Urinary bladder (tissue), 4 donors: ENCODE results near the gene AMY1C. TPM values are rescaled to one million over a fixed set of nuclear protein-coding genes. Genes with fewer than 3 reads are reported as not detected.

Source experiments
- DNase-seq: peaks from one replicate; pipeline ENCODE4 v3.0.0-alpha.2; 2015; ENCODE audit errors: extremely low spot score
- H3K27ac ChIP-seq: one replicate; pipeline ENCODE4 v1.5.1; 2013; ENCODE audit warnings: low read depth, mild to moderate bottlenecking, moderate library complexity
- H3K36me3 ChIP-seq: one replicate; pipeline ENCODE4 v1.6.1; 2013; ENCODE audit warnings: mild to moderate bottlenecking, moderate library complexity; ENCODE audit not compliant: insufficient read depth
- H3K4me1 ChIP-seq: one replicate; pipeline ENCODE4 v1.6.1; 2013; ENCODE audit warnings: mild to moderate bottlenecking, moderate library complexity; ENCODE audit not compliant: insufficient read depth
- H3K4me3 ChIP-seq: one replicate; pipeline ENCODE4 v1.5.1; 2013; ENCODE audit warnings: low read depth, low read length
- WGBS: extraction: QIAGEN DNeasy Blood & Tissue Kit; methylation state at CpG from one replicate; pipeline ENCODE4 v1.1.7; 2013; 5-methylcytosine and 5-hydroxymethylcytosine counted together
- polyA plus RNA-seq: library from polyadenylated mRNA; stranded (reverse); fragments of 200-250 nt; gene quantifications from one replicate; pipeline ENCODE4 v1.2.3, GENCODE V29; 2013
- total RNA-seq: library from RNA; depleted of rRNA; stranded (reverse); fragments of >200 nt; gene quantifications from one replicate; pipeline ENCODE4 v1.2.3, GENCODE V29; 2014
- donor health status: healthy with polysubstance abuse.
- donor health status: healthy.

Gene AMY1C
- total and polyA plus RNA-seq, 2 donors = not detected

- DNase-seq = no peak
- 23% methylated on average over 1 of the region's 1 CpG for WGBS
These were observed 38.7 kb downstream of the AMY1C start for GRCh38 chr1:103788377-103788776.

DNA sequence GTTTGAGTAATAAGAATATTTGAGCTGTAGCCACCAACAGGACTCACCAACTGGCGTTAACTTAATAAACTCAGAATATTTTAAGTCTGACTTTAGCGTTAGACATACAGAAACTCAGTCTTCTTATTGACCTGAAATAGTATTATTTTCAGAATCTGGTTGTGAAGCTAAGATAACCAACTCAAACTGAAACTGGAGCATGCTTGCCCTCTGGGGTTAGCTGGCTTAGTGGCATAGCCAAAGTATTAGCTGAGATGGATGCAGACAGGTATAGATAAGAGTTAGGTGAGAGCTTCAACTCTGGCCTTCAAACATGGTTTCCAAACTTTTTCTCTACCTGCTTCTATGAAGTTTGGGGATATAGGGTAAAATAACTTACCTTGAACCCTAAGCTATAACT lies 40.5 kb downstream of the AMY1C start:
- Histone ChIP-seq H3K4me1 (no peaks in the 10 kb centered on the region), H3K27ac (no peak overlapping the region), H3K4me3 (no peak overlapping the region), H3K36me3 (no peaks in the 10 kb centered on the region)
- 81% methylated on average over 2 of the region's 2 CpGs for WGBS
- no peak for DNase-seq

More at GRCh38 chr1:103788377-103788776, 38.7 kb downstream of the AMY1C start:
- Histone ChIP-seq H3K4me1 (no peaks in the 10 kb centered on the region), H3K27ac (no peak overlapping the region), H3K36me3 (no peaks in the 10 kb centered on the region), H3K4me3 (no peak overlapping the region)

Other genes starting within 250 kb of the AMY1C start
- 44.8 TPM for gene RNPC3, start 224.2 kb upstream of the AMY1C start, total RNA-seq
- gene RNPC3, start 224.2 kb upstream of the AMY1C start, polyA plus RNA-seq = 16.0 TPM
- gene AMY2B, start 178.3 kb upstream of the AMY1C start, total RNA-seq = 51.0 TPM
- gene AMY2B, start 178.3 kb upstream of the AMY1C start, polyA plus RNA-seq = 11.2 TPM
- not detected for gene AMY2A, start 132.5 kb upstream of the AMY1C start, total RNA-seq
- gene AMY2A, start 132.5 kb upstream of the AMY1C start, polyA plus RNA-seq = not detected
- not detected for gene AMY1A, start 94.1 kb upstream of the AMY1C start, total RNA-seq
- gene AMY1A, start 94.1 kb upstream of the AMY1C start, polyA plus RNA-seq = not detected
- gene AMY1B, start 53.7 kb upstream of the AMY1C start, total RNA-seq = not detected
- gene AMY1B, start 53.7 kb upstream of the AMY1C start, polyA plus RNA-seq = not detected